GM20431 (cell line): Measurements from ENCODE around the gene TTC39A.

Experiments
- in situ Hi-C: fragments of 300-500 bp; cut with MseI, MboI; formaldehyde crosslinking; loops from one replicate; pipeline ENCODE4 v1.15.0; 2020; ENCODE audit warnings: low sequenced_read_pairs; ENCODE audit not compliant: unreplicated experiment

Gene TTC39A

DNA sequence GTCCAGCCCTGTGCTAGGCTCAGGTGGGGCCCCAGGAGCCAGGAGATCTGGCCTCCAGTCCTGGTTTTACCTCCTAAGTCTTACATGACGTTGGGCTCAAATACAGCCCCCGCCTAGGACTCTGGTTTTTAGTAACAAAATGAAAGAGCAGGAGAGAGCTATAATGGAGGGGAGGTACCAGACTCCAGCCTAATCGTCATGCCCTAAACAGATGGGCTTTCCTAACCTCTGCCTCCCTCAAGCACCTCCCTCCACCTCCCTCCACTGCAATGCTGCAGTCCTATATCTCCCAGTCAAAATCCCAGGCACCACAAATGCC lies 28.6 kb downstream of the TTC39A start:
- in situ Hi-C loops = no loop called here

DNA sequence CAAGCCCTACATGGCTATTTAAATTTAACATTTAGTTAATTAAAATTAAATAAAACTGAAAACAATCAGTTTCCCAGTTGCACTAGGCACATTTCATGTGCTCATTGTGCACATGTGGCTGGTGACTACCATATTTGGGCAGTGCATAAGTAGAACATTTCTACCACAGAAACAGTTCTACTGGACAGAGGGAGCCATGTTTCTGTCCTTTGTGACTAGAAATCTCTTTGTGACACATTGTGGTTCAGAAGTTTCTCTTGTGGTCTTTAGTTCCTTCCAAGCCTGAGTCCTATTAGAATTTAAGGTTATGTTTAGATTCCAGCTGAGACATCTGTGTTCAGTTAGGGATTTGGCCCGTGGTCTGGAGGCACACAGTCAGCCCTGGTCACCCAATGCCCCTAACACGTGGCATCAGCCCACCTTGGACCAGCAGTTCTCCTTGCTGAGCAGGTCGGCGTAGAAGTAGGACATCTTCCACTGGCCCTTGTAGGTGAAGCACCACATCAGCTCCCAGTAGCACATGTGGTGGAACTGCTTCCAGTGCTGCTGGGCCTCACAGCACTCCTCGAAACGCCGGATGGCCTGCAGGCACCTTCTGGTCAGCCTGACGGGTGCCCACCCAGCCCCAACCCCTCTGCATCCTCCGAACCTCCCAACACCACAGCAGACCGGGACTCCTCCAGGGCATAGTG lies 29.1 kb downstream of the TTC39A start:
- in situ Hi-C loops = no loop called here

DNA sequence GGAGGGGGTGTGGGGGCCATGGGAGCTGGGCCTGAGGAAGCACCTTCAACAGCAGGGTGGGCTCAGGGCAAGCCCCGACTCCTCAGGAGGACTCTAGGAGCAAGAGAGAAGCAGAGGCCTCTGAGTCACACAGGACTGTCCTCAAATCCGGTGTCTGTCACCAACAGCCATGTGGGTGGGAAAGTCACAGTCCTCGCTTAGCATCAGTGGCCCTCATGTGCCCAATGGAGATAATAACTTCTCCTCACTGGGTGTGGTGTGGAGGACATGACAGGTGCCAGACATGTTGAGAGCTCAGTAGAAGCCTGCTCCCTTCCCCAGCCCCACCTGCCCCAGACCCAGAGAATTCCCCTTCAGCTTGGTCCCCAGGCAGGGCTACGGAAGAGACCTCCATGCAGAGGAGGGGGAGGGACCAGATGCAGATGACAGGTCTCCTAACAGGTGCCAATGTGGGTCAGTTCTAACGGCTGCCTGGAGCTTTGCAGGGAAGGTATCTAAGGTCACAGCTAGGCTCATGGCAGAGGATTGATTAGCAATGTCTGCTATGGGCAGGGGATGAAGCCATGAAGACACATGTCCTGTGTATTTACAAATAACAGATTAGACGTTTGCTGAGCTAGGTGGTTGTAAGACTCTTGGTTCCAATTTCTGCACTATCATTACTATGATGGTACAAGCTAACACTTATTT lies 30.2 kb downstream of the TTC39A start:
- in situ Hi-C loops = no loop called here

DNA sequence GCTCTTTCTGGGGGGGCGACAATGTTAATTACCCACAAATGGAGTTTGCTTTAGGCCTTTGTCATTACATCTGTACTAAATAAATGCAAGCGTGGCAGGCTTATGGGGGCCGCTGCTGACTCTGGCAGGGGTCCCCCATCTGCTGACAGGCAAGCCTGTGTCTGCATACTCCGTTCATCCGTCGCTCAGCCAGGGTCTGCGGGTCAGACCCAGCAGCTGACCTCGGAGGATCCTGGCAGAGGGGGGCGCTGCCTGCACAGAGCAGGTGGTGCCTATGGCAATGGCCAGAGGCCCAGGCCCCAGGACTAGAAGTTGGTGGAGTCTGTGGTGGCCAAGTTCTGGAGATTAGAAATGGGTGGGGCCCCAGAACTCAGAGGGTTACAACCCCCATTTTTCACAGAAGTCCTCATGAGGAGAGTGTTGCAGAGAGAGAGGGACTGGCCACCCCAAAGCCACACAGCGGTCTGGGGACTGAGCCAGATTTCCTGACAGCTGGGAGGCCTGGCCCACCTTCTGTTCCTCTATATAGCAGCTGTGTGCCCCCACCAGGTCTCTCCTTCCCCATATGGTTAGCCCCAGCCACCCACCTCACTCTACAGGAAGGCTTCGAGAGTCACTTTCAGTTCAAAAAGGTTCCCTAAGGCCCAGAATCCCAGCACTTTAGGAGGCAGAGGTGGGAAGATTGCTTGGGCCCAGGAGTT lies 31.0 kb downstream of the TTC39A start:
- in situ Hi-C loops = no loop called here

DNA sequence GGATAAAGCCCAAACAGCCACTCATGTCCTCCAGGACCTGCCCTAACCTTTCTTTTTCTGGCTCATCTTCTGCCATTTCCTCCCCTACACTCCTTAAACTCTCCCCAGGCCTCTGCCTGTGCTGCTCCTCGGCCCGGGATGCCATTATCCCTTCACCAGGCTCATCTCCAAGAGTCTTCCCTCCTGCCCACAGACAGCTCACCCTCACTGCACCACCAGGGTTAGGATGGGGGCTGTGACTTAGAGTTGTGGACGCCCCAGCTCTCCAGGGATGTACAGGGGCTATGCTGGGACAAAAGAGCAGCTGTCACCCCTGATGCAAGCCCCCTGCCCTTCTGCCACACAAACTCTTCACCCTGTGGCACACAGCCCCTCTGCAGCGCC lies 32.0 kb downstream of the TTC39A start:
- in situ Hi-C loops = no loop called here

DNA sequence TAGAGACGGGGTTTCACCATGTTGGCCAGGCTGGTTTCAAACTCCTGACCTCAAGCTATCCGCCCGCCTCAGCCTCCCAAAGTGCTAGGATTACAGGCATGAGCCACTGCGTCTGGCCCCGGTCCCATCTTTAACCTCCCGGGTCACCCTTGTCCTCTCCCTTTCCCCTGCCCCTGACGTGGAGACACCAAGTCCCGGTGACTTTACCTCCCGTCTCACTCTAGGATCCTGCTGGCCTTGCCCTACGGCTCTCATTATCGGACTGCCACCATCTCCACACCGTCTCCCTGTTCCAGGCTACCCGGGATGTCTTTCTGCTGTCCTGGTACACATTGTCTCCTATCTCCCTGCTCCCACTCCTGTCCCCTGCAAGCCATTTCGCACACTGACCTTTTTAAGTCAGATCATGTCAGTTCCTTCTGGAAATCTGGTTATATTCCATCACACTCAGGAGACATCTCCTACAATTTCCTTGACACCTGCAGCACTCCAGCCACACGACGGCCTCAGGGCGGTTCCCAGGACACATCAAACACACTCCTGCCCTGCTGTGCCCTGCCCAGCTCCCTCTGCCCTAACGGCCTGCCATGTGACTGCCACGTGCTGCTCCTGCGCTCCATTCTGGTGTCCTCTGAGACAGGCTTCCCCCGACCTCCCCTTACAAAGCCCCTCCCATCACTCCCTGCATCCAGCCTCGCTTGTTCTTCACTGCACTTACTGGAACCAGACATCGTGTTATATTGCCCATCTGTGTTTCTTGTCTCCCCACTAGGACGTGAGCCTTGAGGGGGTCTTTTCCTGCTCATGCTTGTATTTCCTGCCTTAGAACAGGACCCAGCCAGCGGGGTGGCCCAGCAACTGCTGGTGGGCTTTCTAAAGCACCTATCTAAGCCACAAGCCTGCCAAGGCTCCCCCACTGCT lies 32.7 kb downstream of the TTC39A start:
- in situ Hi-C loops = no loop called here

DNA sequence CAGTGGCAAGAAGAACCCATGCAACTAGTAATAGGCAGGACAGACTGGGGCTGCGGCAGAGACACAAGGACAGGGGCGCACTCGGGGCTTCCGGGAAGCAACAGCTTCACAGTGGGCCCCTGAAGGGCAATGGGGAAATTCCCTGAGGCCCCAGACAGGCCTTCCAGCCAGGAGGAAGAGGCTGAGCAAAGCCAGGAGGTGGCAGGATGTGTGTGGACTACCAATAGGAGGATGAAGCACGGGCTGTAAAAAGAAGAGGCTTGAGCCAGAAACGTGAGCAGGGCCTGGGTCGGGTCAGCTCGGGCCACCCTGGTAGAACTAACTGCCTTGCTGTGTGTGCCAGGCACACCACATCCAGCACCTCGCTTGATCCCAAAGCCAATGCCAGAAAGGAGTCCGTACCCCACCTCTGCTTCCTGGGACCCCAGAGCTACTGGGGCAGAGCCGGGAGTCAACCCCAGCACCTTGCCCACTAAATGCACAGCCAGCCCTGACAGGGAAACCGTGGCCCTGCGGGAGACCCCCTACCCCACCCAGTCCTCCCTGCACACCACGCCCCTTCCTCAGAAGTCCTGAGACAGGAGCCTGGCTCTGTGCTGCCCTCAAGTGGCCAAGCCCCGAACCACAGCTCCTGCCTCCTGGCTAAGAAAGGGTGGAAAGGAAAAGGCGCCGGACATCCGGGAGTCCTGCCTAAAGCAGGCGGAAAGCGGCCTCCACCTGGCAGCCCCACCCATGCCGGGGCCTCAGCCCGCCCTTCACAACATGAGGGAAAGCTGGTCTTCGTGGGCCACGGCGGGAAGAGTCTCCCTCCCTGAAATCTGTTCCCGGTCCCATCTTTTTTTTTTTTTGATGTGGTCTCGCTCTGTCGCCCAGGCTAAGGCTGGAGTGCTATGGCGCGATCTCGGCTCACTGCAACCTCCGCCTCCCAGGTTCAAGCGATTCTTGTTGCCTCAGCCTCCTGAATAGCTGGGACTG lies 33.7 kb downstream of the TTC39A start:
- in situ Hi-C loops = no loop called here

DNA sequence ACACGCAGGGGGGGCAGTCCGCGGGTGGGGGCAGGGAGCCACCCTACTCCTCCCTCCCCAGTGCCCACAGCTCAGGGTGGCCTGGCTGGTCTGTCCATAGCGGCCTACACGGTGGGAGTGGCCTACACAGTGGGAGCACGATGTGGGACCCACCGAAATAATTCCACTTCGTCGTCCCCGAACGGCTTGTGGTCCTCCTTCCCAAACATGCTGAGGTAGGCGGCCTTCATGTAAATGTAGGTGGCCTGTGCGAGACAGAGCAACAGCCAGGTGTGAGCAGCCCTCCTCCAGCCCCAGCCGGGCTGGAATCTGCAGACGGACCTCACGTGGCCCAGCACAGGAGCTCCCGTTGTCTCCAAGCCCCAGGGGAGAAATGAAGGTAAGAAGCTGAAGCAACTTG lies 34.4 kb downstream of the TTC39A start:
- in situ Hi-C loops = no loop called here

DNA sequence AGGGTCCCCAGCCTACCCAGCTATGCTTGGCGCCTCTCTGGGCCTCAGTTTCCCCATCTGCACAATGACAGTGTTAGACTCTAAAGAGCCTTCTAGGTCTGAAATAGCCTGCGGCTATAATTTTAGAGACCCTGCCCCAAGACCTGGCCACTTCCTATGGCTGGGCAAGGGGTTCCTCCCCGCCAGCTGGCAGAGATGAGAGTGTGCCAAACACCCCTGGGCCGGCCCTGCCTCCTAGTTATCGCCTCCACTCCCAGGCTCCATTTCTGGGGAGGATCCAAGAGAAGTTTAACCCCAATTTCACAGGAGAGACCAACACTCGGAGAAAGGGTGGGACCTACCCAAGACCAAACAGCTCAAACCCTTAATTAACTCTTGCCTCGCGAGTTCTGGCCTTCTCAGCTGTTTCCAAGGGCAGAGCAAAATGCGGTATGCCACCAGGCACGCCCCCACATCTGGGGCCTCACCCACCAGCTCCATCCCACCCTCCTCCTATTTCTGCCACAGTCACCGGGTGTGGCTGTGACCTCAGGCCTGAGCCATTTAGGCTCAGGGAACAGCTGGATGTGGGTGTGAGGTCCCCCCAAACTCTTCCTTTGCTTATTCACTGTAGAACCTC lies 35.7 kb downstream of the TTC39A start:
- in situ Hi-C loops = no loop called here

DNA sequence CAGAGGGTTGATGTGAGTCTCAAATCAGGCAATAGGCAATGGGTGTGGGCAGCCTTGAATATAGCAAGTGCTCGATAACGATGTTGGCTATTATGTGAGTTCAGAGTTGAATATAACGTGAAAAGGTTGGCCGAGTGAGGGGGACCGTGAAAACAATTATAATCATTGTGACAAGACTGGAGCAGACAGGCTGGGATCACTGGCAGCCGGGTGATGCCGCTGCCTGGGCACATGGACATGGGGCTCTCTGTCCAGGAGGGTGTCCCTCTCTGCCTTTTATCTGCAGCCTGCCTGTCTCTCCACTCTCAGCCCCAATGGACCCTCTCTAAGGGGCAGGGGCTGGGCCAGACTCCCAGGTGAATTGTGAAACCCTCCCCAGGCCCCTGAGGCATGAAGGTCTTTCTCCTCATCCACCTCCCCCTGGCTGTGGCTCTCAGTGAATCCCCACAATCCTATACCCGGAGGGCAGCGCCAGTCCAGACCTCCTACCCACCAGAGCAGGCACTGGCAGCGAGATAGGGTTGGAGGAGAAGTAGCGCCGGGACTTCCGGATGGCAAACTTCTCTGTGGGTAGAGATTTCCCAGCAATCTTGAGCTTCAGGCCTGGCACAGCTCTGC lies 36.4 kb downstream of the TTC39A start:
- in situ Hi-C loops = no loop called here

DNA sequence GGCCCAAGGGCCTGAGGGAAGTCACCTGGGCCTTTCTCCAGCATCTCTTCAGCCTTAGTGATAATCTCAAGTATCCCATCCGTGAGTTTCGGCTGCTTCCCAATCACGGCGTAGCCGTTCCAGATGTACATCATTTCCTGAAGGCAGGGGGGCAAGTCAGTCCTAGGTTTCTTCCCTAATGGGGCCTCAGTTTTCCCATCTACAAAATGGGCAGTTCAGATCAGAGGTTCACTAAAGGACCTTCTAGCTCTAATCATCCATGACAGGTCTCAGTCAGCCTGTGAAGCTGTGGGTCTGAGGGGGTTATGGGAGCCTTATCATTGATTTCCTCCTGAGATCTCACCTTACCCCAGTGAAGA lies 39.9 kb downstream of the TTC39A start:
- in situ Hi-C loops = no loop called here

DNA sequence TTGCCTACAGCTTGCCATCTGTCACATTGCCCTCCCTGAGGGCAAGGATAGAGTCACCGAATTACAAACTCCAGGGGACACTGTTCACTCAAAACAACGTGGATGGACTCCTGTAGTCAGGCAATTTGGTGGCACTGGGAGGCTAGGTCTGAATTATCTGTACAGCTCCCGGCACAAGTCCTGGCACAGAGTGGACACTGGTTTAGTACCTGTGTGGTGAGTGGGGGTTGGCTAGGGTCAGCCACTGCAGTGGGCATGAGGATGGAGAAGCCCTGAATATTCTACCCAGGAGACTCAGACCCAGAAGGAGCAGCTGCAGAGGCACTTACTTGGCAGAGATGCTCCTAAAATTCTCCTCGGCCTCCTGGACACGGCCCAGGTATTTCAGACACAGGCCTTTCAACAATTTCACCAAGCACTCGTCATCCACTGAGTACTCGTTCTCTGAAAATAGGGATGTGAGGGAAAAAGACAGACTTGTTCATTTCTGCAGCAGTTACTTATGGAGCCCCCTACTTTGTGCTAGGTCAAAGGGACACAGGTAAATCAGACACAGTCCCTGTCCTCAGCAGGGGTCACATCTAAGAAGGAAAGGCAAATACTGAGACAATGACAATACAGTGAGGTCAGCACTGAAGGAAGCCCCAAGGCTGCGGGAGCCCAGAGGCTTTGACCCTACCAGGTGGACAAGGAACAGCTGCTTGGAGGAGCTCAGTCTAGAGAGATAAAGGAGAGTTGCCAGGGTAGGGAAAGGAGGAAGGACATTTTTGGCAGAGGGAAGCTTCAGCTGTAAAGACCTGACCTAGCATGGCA lies 40.5 kb downstream of the TTC39A start:
- in situ Hi-C loops = no loop called here

DNA sequence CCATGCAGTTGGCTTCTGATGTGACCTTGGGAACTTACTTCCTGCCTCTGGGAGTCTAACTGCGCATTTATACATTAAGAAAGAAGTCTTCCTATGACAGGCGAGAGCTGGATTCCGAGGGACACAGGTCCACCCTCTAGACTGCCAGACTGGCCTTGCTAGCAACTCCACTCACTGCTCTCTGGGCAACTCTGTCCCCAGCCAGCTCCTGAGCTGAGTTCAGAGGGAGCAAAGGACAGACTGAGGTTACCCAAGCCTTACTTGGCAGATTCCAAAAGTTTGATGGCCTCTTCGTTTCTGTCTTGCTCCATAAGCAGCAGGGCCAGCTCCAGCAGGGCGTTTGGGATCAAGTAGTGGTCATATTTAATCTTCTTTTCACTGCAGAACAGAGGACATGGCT lies 41.8 kb downstream of the TTC39A start:
- in situ Hi-C loops = no loop called here

DNA sequence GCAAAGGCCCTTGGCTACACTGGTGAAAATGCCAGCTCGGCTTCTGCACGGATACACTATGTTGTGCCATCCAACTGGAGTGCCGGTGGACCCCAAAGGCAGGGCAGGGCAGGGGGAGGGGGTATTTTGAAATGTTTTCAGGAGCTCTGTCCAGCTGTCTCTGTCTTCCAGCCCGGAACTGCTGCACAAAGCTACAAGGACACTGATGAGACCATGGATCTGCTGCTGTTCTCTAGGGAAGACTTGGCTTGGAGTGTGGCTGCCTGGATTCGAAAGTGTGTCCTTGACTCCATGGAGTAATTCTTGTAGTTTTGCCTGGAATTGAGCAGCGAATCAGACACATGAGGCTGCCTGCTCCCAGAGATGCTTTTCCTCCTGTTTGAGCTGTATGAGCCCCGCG lies 42.4 kb downstream of the TTC39A start:
- in situ Hi-C loops = no loop called here

DNA sequence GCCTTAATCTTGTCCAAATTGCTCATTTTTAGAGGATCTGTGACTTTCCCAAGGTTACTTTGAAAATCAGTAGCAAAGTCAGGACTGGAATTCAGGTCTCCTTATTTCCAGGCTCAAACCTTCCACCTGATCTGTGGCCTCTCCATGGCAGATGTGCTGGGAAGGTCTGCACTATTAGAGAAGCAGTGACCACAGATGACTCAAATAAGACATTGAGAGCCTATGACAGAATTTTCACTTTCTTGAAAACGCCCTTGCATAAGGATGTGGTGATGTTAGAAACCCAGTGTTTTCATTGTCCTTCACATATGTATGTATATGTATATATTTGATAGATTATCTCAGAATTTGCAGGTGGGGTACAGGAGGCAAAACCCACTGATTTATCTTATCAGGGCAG lies 45.3 kb downstream of the TTC39A start:
- in situ Hi-C loops = no loop called here

DNA sequence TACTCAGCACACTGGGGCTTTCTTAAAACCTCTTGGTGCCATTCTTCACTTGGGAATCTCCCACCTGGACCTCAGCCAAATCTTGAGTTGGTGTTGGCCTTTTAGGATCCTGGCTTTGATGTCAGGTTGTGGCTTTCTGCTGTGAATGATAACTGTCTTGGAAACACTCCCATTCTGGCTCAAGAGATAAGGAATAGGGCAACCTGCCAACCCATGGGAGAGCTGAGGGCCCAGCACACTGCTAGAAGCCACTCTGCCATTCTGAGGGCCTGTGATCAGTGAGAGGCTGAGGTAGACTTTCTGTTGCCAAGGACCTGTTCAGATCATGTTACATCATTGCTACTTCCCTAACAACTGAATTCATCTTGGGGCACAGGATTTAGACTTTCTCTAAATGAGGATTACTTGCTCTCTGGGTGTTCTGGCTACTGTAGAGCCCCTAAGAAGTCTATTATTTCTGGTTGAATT lies 45.8 kb downstream of the TTC39A start:
- in situ Hi-C loops = no loop called here

DNA sequence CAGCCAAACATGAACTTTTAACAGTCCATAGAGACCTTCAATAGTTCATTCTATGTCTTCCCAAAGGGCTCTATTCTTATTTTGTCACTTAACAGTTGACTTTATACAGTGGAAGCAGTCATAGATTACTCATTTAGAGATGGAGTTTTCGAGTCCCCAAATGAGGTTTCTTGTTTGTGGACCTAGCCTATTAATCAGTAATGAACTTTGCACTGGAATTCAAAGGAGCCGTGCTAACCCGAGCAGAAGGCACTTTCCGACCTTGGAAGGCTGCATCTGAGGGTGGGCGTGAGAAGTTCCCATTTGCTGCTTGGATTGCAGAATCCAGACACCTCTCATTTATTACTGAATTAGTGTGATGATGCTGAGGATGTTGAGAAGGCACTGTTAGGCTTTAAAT lies 46.4 kb downstream of the TTC39A start:
- in situ Hi-C loops = no loop called here

DNA sequence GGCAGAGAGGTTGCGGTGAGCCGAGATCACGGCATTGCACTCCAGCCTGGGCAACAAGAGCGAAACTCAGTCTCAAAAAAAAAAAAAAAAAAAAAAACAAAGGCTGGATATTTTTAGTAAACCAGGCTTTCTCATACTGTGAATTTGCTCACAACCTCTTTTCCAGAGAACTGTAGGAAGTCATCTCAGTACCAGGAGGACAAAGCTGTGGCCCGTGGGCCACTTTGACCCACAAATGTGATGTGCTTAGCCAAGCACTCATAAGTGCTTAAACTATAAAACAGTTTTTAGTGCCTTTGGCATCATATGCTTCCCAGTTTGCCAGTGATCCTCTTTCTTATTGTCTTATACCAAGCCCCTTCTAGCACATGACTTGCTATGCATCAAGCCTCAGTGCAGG lies 47.8 kb downstream of the TTC39A start:
- in situ Hi-C loops = no loop called here
